ENCODE data around the gene OPRL1.

DNA sequence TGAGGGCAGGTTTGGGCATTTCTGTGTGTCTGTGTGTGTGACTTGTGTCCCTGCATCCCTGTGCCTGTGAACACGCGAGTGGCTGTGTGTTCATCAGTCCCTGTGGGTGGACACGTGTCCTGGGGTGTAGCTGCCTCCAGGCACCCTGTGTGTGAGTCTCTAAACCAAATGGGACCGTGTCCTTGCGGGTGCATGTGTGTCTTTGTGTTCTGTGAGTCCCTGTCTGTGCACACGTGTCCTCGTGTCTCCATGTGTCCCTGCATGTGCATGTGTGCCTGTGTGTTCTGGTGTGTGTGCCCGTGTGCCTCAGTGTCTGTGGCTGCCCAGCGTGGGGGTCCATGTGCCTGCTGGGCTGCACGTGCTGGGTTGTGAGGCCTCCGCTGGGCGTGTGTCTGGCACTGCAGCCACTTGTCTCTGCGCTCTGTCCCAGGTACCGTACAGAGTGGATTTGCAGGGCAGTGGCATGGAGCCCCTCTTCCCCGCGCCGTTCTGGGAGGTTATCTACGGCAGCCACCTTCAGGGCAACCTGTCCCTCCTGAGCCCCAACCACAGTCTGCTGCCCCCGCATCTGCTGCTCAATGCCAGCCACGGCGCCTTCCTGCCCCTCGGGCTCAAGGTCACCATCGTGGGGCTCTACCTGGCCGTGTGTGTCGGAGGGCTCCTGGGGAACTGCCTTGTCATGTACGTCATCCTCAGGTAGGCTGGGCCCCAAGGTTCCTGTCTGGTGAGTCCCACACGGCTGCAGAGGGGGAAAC, 12.6 kb downstream of the OPRL1 start:
- TF ChIP-seq CTCF (IDR thresholded peaks at IDR 0.05) (no peak), POLR2A (IDR thresholded peaks at IDR 0.05) (no peak), POLR2AphosphoS5 (IDR thresholded peaks at IDR 0.05) (no peak)
